ENCODE measurements around the gene ACTR10. TPM values are rescaled to one million over a fixed set of nuclear protein-coding genes. Genes with fewer than 3 reads are reported as not detected.
"Not testable (repeated sequence)": the region's sequence is repeated elsewhere in the genome, so short reads cannot be mapped to it uniquely, and the experiment has no call there.

The ACTR10 gene
- total and polyA plus RNA-seq, 2 donors (not counting 1 experiment from before 2014, with no cell fraction given) = 50.7 to 121 TPM

GRCh38 chr14:58249611-58250010 lies 49.7 kb downstream of the ACTR10 start:
- H3K27ac ChIP-seq (ENCODE audit: insufficient read depth, low read length) = no peak overlapping the region
- peaks cover 2% of the 10 kb centered on the region for H3K4me1 ChIP-seq (ENCODE audit: control insufficient read depth, extremely low read depth, insufficient read depth, low read length)
- no peak for TF ChIP-seq CTCF (conservative IDR thresholded peaks at IDR 0.05 in 1 of 2, IDR thresholded peaks at IDR 0.05 in 1 of 2; ENCODE audit: low read depth in 1 of 2, low read length in 2 of 2)
- no peak for TF ChIP-seq EZH2 (IDR thresholded peaks at IDR 0.05; ENCODE audit: low read length, missing control alignments)
- H3K79me2 ChIP-seq (ENCODE audit: control insufficient read depth, insufficient read depth, low read length) = peaks cover 77% of the 10 kb centered on the region
- H3K4me3 ChIP-seq (replicated peaks in 1 of 4; ENCODE audit: control extremely low read depth in 1 of 4, insufficient read depth in 1 of 4, low read depth in 3 of 4, low read length in 4 of 4) = no peak overlapping the region
- H3K4me2 ChIP-seq (ENCODE audit: extremely low read depth, insufficient read depth, low read length) = no peak overlapping the region
- no peak overlapping the region for H3K9ac ChIP-seq (ENCODE audit: insufficient read depth, low read length)
- peaks cover 3% of the 10 kb centered on the region for H3K36me3 ChIP-seq (ENCODE audit: control insufficient read depth, insufficient read depth, low read length)
- no peak for DNase-seq (ENCODE audit: low read depth in 2 of 2)
- no peaks in the 10 kb centered on the region for H4K20me1 ChIP-seq (ENCODE audit: control insufficient read depth, extremely low read depth, insufficient read depth, low read length)
- no peaks in the 10 kb centered on the region for H3K27me3 ChIP-seq (ENCODE audit: control insufficient read depth, insufficient read depth, low read length)
- no peak overlapping the region for H2AFZ ChIP-seq (ENCODE audit: low read length)
- H3K9me3 ChIP-seq (ENCODE audit: control insufficient read depth, insufficient read depth, low read depth, low read length) = no peaks in the 10 kb centered on the region

GRCh38 chr14:58258156-58258555 lies 58.2 kb downstream of the ACTR10 start:
- H3K27ac ChIP-seq (ENCODE audit: insufficient read depth, low read length) = no peak overlapping the region

GRCh38 chr14:58262005-58262404 lies 62.1 kb downstream of the ACTR10 start:
- not testable (repeated sequence) for H4K20me1 ChIP-seq (ENCODE audit: control insufficient read depth, extremely low read depth, insufficient read depth, low read length); H3K9ac ChIP-seq (ENCODE audit: insufficient read depth, low read length); H3K9me3 ChIP-seq (ENCODE audit: control insufficient read depth, insufficient read depth, low read depth, low read length); H3K4me2 ChIP-seq (ENCODE audit: extremely low read depth, insufficient read depth, low read length); H2AFZ ChIP-seq (ENCODE audit: low read length); H3K27me3 ChIP-seq (ENCODE audit: control insufficient read depth, insufficient read depth, low read length); DNase-seq (ENCODE audit: low read depth in 2 of 2); H3K4me3 ChIP-seq (replicated peaks in 1 of 4; ENCODE audit: control extremely low read depth in 1 of 4, insufficient read depth in 1 of 4, low read depth in 3 of 4, low read length in 4 of 4); H3K79me2 ChIP-seq (ENCODE audit: control insufficient read depth, insufficient read depth, low read length); H3K36me3 ChIP-seq (ENCODE audit: control insufficient read depth, insufficient read depth, low read length); H3K27ac ChIP-seq (ENCODE audit: insufficient read depth, low read length); H3K4me1 ChIP-seq (ENCODE audit: control insufficient read depth, extremely low read depth, insufficient read depth, low read length)

More at GRCh38 chr14:58258156-58258555, 58.2 kb downstream of the ACTR10 start:
- no peak for DNase-seq (ENCODE audit: low read depth in 2 of 2)
- no peaks in the 10 kb centered on the region for H4K20me1 ChIP-seq (ENCODE audit: control insufficient read depth, extremely low read depth, insufficient read depth, low read length)
- H3K79me2 ChIP-seq (ENCODE audit: control insufficient read depth, insufficient read depth, low read length) = no peaks in the 10 kb centered on the region
- peaks cover 2% of the 10 kb centered on the region for H3K36me3 ChIP-seq (ENCODE audit: control insufficient read depth, insufficient read depth, low read length)
- H3K9me3 ChIP-seq (ENCODE audit: control insufficient read depth, insufficient read depth, low read depth, low read length) = no peaks in the 10 kb centered on the region
- no peaks in the 10 kb centered on the region for H3K4me1 ChIP-seq (ENCODE audit: control insufficient read depth, extremely low read depth, insufficient read depth, low read length)
- H2AFZ ChIP-seq (ENCODE audit: low read length) = no peak overlapping the region
- H3K4me2 ChIP-seq (ENCODE audit: extremely low read depth, insufficient read depth, low read length) = no peak overlapping the region
- no peaks in the 10 kb centered on the region for H3K27me3 ChIP-seq (ENCODE audit: control insufficient read depth, insufficient read depth, low read length)
- H3K9ac ChIP-seq (ENCODE audit: insufficient read depth, low read length) = no peak overlapping the region
- H3K4me3 ChIP-seq (replicated peaks in 1 of 4; ENCODE audit: control extremely low read depth in 1 of 4, insufficient read depth in 1 of 4, low read depth in 3 of 4, low read length in 4 of 4) = no peak overlapping the region
- TF ChIP-seq CTCF (conservative IDR thresholded peaks at IDR 0.05 in 1 of 2, IDR thresholded peaks at IDR 0.05 in 1 of 2; ENCODE audit: low read depth in 1 of 2, low read length in 2 of 2) = no peak
- TF ChIP-seq EZH2 (IDR thresholded peaks at IDR 0.05; ENCODE audit: low read length, missing control alignments) = no peak

All from fibroblast of lung (primary cell).